ENCODE results near the gene ACSL6. TPM values are rescaled to one million over a fixed set of nuclear protein-coding genes. Genes with fewer than 3 reads are reported as not detected.

The ACSL6 gene
- total RNA-seq, 1 donor from 2014 or later = 0.98 TPM

DNA sequence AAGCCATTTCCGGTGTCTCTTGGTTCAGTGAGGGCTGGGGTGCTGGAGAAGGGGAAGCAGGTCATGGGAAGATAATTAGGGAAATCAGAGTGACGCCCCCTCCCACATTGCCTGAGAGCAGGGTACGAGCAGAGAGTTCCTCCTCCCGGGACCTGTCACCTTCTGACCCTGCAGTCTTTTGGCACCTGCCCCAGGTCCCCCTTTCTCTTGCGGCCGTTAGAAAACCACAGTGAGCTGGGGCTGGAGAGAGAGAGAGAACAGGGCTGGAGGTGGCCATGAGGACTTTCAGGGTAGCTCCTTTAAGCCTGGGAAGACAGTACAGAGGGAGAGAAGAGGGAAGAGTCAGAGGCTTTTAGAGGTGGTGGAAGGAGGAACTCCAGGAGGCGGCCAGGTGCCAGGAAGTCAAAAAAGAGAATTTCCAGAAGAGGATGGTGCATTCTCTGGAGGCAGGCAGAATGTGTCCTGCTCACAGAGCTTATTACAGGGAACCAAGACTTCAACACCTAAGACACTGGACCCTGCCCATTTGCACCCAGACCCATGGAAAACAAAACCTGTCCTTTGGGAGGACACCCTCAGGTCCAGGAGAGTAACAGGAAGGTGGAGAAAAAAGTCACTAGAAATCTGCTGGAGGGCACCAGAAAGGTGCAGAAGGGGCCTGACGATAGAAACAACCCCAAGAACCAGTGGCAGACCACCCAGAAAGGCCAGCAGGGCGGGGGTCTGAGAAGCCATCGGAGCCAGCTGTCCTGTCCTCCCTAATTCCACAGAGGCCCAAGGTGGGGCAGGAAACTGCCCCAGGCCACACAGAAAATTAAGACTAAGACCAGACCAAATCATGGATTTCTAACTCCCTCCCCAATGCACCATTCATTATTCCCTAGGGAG, 6.5 kb upstream of the ACSL6 start:
- no peaks in the 10 kb centered on the region for H3K36me3 ChIP-seq
- no peaks in the 10 kb centered on the region for H3K4me1 ChIP-seq
- intact Hi-C loops (cut with DNase I) = no loop called here
- H3K27me3 ChIP-seq = peaks cover 16% of the 10 kb centered on the region
- DNase-seq (no peak), ATAC-seq (no peak)
- no peaks in the 10 kb centered on the region for H3K9me3 ChIP-seq
- H3K4me3 ChIP-seq = no peak overlapping the region
- H3K27ac ChIP-seq = no peak overlapping the region
- TF ChIP-seq, protein P1, sequence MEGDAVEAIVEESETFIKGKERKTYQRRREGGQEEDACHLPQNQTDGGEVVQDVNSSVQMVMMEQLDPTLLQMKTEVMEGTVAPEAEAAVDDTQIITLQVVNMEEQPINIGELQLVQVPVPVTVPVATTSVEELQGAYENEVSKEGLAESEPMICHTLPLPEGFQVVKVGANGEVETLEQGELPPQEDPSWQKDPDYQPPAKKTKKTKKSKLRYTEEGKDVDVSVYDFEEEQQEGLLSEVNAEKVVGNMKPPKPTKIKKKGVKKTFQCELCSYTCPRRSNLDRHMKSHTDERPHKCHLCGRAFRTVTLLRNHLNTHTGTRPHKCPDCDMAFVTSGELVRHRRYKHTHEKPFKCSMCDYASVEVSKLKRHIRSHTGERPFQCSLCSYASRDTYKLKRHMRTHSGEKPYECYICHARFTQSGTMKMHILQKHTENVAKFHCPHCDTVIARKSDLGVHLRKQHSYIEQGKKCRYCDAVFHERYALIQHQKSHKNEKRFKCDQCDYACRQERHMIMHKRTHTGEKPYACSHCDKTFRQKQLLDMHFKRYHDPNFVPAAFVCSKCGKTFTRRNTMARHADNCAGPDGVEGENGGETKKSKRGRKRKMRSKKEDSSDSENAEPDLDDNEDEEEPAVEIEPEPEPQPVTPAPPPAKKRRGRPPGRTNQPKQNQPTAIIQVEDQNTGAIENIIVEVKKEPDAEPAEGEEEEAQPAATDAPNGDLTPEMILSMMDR (IDR thresholded peaks at IDR 0.05) = no peak

DNA sequence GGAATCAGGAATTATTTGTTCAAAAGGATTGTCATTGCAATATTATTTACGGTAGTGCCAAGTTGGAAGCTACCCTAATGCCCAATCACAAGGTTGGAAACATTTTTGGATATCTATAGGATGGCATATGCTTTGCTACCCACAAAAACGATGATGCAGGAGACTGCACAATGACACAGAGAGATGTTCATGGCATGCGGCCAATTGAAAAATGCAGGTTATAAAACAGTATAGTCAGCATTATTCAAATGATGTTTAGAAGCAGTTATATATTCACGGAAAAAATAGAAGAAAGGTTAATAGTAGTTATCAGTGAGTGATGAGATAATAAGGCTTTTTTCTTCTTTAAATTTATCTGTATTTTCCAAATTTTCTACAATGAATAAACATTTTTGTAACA, 5.9 kb upstream of the ACSL6 start:
- ATAC-seq = no peak

DNA sequence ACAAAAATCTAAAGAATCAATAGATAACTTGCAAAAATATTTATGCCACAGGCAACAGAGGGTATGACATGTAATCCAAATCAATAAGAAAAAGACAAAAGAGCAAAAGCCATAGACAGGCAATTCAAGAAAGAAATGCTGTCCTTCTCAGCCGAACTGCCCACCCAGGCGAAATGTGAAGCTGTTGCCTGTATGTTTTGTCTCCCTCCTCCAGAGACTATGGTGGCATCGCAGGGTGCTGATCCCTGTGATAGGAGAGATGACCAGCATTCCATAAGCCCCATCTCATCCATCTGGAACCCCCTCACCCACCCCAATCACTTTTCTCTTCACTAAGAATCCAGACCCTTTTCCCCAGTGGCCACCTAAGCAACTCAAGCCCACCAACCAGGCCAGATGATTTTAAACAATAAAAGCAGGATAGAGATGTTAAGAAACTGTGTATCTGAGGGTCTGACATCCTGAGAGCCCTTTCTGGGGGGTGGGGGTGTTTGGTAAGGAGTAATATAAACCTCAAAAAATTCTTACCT, 5.3 kb upstream of the ACSL6 start:
- H3K9me3 ChIP-seq = no peaks in the 10 kb centered on the region
- intact Hi-C loops (cut with DNase I) = no loop called here
- ATAC-seq (no peak), DNase-seq (no peak)
- H3K27me3 ChIP-seq = peaks cover 22% of the 10 kb centered on the region
- H3K36me3 ChIP-seq = no peaks in the 10 kb centered on the region
- TF ChIP-seq, protein P1 (IDR thresholded peaks at IDR 0.05) = no peak
- H3K4me1 ChIP-seq = no peaks in the 10 kb centered on the region
- no peak overlapping the region for H3K27ac ChIP-seq
- H3K4me3 ChIP-seq = no peak overlapping the region

More for the DNA sequence above, 5.9 kb upstream of the ACSL6 start:
- TF ChIP-seq, protein P1 (IDR thresholded peaks at IDR 0.05) = no peak
- intact Hi-C loops (cut with DNase I) = no loop called here
- Histone ChIP-seq H3K4me3 (no peak overlapping the region), H3K27ac (no peak overlapping the region), H3K9me3 (no peaks in the 10 kb centered on the region), H3K4me1 (no peaks in the 10 kb centered on the region), H3K36me3 (no peaks in the 10 kb centered on the region), H3K27me3 (peaks cover 17% of the 10 kb centered on the region)
- no peak for DNase-seq

DNA sequence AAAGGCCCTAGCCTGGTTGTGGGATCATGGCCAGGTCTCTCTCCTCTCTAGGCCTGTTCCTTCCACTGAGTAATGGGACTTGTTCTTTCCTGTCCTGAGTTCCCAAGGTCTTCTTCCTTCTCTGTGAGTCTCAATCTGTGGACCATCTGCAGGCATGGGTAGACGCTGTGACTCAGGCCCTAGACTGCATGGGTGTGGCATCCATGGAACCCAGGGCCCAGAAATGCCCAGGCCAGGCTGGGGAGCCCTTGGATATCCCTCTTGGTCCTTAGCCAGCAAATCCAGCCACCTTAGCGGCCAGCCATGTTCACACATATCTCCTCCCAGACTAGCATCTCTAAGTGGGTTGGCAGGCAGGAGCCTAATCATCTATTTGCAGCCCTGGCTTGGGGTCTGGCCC, 2.3 kb upstream of the ACSL6 start:
- peaks cover 34% of the 10 kb centered on the region for H3K27me3 ChIP-seq
- intact Hi-C loops (cut with DNase I) = no loop called here
- ATAC-seq = no peak
- peaks cover 6% of the 10 kb centered on the region for H3K4me1 ChIP-seq
- TF ChIP-seq, protein P1 (IDR thresholded peaks at IDR 0.05) = no peak
- H3K4me3 ChIP-seq = no peak overlapping the region
- DNase-seq = peak; percentile 40
- no peak overlapping the region for H3K27ac ChIP-seq
- no peaks in the 10 kb centered on the region for H3K36me3 ChIP-seq
- no peaks in the 10 kb centered on the region for H3K9me3 ChIP-seq

DNA sequence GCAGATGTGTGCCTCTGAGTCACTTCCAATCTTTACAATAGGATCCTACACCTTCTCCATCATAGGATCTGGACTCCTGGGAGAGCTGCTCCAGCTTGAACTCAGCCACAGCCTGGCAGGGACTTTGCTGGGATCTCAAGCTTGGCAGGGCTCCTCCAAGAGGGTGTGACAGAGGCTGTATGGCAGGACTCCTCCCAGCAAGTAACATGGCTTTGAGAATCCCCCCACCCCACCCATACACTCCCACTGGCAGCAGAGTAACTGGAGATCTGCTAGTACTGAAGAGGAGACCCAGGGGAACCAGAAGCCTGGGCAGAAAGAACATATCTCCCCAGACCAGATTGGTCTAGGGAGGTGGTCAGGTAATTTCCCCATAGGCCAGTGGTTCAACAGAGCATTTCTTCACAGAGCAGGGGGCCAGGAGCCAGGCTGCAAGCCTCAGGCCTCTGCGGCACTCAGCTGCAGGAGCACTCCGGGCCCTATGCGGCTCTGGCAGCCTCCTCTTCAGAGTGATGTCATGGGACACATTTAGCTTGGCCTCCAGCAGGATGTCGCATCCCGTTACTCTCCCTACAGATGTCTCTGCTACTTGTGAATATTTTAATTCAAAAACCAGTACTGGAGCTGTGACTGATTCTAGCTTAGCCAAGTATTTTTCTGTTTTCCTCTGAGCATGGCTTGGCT, 1.7 kb upstream of the ACSL6 start:
- H3K27me3 ChIP-seq = peaks cover 28% of the 10 kb centered on the region
- ATAC-seq = no peak
- TF ChIP-seq, protein P1 (IDR thresholded peaks at IDR 0.05) = no peak
- peak; percentile 38 for DNase-seq
- intact Hi-C loops (cut with DNase I) = no loop called here
- no peaks in the 10 kb centered on the region for H3K36me3 ChIP-seq
- H3K9me3 ChIP-seq = no peaks in the 10 kb centered on the region
- H3K27ac ChIP-seq = no peak overlapping the region
- H3K4me1 ChIP-seq = peaks cover 6% of the 10 kb centered on the region
- no peak overlapping the region for H3K4me3 ChIP-seq
